ENCODE measurements around the gene FAM187B.
A peak's percentile ranks its signal among the peaks of the same experiment; 100 is the strongest.

FAM187B gene

DNA sequence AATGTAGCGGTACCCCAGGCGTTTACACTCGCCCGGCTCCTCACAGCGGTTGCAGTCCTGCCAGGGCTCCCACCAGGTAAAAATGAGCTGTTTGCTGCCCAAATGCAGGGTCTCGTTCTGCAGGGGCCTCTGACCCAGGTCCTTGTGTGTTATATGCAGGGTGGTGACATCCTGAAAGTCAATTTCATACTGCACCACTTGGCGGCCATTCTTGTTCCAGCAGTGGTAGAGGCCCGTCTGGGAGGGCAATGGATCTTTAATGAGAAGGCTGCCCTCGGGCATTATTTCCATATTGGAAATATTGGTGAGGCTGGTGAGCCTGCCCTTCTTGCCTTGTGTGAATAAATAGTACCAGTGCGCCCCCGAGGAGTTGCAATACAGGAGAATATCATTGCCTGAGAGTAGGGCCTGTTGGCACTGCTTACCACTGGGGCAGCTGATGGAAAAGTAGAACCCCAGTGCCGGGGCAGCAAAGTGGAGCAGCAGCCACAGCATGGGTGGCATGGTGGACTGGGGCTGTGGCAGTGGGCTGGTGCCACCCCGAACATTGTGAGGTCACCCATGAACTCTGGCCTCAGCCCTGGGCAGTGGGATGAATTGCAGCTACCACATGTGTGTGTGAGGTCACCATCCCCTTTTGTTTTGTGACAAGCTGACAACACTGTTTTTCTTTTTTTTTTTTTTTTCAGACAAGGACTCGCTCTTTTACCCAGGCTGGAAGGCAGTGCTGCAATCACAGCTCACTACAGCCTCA is at the start of gene FAM187B:
Gene FAM187B, minus strand, starts transcription at position 563 of the 754 bp plus-strand sequence. Its CDS starts 59 bp downstream, at position 504.
- no peak for DNase-seq

DNA sequence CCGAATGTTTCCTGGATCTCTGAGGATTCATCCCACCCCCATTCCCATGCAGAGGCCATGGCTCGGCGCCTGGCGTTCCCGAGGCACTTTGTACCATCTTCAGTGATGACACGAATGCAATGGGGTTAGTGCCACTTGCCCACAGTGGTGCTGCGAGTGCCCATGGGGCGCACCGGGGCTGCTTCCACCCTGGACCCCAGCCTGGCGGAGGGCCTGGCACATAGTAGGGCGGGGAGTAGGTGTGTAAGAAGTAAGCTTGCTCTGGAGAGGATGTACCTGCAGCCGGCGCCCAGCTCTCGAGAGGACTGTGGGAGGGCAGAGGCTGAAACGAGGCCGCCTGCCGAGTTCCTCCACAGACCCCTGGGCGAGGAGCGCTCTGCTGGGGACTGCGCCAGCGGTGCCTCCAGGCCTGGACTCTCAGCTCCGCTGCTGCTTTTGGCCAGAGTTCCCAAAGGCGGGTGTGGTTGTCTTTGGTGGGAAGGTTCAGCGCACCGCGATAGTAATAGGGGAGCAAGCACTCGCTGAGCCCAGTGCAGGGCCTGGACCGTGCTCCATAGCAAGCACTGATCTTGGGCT is 48.3 kb upstream of the FAM187B start:
- DNase-seq, result no peak

DNA sequence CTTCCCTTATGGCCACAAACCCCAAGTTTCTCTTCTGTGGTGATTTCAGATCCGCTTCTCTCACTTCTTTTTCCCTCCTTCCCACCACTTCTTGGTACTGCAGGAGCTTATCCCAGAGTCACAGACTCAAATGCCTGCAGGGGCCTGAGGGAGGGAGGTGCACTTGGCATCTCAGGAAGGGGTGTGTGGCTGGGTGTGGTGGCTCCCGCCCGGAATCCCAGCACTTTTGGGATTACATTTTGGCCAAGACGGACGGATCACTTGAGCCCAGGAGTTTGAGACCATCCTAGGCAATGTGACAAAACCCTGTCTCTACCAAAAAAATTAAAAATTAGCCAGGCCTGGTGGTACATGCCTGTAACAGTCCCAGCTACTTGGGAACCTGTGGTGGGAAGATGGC is 45.8 kb upstream of the FAM187B start:
- no peak for DNase-seq

DNA sequence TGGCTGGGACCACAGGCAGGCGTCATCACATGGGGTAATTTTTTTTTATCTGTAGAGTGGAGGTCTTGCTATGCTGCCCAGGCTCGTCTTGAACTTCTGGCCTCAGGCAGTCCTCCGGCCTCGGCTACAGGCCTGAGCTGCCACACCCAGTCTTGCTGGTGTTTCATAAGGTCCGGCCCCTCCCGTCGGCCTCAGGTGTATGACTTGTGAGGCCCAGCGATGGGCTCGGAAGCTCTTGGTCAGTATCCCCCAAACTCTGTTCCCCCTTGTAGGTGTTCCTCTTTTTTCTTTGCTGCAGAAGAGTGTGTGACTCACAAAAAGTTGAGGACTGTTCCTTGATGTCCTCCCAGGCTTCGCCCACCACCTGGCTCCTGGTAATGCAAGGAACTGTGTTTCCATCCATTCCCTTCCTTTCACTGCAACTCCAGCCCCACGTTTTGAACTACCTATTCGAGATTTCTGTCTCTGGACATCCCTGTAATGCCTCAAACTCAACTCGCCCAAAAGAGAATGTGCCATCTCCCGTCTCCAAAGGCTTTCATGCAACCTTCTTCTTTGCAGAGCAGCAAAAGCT is 45.2 kb upstream of the FAM187B start:
- no peak for DNase-seq

DNA sequence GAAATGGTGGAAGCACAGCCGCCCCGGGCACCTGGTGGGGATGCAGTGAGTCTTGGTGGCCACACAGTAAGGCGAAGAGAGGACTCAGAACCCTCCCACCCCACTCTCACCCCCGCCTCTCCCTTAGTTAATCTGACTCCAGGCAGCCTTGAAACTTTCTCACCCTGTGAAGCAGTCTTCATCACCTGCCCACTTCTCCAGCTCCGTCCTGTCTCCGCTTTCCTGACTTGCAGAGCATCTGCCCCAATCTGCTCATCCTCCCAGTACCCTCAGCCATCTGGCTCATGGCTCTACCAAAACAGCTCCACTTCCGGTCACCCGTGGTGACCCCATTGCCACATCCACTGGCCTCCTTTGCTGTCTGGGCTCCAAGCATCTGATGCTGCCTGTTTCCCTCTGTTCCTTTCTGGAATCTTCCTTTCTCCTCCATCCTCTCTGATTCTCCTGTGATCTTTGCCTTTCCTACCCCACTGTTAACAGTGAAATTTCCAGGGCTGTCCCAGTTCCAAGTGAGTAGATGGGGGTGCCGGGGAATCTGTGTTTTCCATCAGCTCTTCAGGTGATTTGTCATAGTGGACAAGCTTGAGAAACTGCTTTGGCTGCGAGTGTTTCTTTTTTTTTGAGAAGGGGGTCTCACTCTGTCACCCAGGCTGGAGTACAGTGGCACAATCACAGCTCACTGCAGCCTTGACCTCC is 44.6 kb upstream of the FAM187B start:
- no peak for DNase-seq

DNA sequence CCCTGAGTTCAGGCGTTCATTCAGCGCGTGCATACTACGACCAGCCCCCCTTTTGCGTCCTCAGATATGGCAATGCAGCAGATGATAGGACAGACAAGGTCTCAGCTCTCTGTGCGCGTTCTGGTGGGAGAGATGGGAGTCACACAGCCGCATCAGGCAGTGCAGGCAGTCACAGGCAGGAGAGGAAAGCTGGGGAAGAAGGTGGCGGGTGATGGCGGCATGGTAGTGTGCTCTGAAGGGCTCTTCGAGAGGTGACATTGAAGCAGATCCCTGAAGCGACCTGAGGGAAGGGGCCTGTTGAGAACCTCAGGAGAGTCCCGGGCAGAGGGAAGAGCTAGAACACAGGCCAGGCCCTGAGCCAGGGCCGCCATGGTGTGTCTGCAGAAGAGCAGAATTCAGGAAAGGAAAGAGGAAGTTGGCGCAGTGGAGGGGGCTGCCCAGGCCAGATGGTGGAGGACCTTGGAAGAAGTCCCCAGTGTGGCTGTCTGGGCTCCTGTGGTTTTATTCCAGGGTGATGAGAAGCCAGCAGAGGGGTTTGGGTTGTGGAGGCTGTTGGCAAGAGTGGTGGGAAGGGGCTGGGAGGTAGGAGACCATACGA is 43.7 kb upstream of the FAM187B start:
- DNase-seq, result no peak

DNA sequence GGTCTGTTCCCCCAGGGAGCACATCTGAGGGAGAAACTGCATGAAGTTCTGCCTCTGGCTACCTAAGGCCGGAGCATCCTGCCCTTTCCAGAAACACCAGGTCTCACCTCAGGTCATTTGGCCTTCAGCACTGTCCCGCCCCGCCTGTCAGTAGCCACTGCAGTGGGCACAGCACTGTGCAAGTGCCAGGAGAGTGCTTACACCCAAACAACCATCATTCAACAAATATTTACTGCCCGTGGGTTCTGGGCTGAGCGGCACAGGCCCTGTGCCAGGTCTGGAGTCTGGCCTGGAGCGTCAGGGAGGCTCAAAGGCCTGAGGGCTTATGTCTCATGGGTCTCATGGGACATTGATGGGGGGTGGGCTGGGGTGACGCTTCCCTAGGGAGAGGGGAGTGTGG is 43.0 kb upstream of the FAM187B start:
- DNase-seq, result no peak

DNA sequence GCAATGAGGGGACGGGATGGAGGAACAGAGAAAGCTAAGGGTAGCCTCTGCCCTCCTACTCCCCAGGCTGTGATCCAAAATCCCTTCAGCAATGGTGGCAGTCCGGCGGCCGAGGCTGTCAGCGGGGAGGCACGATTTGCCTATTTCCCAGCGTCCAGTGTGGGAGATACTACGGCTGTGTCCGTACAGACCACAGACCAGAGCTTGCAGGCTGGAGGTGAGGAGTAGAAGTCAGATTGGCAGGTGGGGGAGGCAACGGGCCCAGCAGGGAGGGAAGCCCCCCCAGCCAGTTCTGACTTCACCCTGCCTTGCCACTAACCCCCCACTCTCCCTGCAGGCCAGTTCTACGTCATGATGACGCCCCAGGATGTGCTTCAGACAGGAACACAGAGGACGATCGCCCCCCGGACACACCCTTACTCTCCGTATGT is 41.9 kb upstream of the FAM187B start:
- DNase-seq, result no peak

DNA sequence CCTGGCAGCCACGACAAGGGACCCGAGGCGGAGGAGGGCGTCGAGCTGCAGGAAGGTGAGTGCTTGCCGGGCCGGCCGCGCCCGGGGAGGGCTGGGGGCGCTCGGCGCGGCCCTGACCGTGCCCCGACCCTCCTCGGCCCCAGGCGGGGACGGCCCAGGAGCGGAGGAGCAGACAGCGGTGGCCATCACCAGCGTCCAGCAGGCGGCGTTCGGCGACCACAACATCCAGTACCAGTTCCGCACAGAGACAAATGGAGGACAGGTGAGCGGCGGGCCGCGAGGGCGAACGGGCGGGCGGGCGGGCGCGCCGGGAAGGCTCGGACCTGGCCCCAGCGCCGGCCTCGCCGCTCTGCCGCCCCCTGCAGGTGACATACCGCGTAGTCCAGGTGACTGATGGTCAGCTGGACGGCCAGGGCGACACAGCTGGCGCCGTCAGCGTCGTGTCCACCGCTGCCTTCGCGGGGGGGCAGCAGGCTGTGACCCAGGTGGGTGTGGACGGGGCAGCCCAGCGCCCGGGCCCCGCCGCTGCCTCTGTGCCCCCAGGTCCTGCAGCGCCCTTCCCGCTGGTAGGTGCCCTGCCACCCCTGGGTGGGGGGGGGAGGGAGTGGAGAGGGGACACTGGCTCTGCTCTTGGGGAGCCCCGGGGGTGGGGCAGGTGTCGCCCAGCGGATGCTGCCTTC is 41.0 kb upstream of the FAM187B start:
- peak; percentile 28 for DNase-seq

DNA sequence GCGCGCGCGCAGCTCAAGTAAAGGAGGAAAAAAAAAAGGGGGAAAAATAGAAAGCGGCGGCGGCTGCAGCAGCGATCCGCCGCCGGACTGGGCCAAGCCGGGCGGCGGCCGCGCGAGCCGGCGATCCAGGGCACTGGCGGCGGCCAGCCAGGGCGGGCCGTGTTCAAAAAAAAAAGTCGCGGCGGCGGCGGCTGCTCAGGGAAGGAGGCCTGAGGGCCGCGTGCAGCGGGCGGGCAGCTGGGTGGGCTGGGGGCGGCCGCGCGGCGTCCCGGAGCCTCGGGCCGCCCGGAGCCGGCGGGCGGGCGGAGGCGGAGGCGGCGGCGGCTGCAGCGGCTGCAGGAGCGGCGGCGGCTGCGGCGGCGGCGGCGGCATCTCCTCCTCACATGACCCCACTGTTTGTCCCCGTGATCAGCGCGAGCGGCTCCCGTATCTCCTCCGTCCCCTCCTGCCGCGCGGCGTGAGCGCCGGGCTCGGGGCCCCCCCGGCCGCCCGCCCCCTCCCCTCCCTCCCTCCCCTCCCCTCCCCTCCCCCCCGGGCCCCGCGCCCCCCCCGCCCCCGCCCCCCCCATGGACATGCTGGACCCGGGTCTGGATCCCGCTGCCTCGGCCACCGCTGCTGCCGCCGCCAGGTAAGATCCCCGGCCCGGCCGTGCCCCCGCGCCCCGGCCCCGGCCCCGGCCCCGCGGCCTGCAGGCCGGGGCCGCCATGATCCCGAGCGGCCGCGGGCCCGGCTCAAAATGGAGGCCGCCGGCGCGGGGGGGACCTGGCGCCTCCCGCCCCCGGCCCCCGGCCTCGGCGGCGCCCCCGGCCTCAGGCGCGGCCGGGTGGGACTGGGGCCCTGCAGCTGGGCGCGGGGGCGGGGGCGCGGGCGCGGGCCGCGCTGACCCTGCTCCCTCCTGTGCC is 40.2 kb upstream of the FAM187B start, which contains the start of gene USF2:
Gene USF2, plus strand, starts transcription at position 427 of the 902 bp plus-strand sequence. Its CDS starts 140 bp downstream, at position 567.
- DNase-seq, result peak; percentile 52

DNA sequence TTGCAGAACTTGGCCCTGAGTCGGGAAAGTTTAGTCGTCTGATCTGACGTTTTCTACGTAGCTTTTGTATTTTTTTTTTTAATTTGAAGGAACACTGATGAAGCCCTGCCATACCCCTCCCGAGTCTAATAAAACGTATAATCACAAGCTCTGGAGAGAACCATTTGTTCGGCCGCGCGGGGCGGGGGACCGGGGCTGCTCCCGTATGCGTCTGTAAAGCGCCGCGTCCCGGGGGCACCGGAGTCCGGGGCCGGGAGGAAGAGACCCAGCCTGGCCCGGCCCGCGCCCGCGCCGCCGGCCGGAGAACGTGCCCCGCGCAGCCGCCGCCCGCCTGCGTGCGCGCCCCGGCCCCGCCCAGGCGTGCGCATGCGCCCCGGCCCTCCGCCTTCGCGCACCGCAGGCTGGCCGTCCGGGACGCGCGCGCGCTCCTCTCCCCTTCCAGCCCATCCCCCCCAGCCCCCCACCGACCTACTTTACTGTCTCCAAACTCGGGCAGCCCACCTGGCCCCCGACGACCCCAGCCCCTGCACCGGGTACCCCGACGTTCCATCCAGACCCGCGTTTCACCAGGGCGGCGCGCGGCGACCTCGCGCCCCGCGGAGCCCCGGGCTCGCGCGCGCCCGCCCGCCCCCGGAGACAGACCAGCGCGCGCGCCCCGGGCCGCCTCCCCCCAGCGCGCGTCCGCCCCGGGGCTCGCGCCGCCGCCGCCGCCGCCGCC is 39.4 kb upstream of the FAM187B start:
- no peak for DNase-seq

DNA sequence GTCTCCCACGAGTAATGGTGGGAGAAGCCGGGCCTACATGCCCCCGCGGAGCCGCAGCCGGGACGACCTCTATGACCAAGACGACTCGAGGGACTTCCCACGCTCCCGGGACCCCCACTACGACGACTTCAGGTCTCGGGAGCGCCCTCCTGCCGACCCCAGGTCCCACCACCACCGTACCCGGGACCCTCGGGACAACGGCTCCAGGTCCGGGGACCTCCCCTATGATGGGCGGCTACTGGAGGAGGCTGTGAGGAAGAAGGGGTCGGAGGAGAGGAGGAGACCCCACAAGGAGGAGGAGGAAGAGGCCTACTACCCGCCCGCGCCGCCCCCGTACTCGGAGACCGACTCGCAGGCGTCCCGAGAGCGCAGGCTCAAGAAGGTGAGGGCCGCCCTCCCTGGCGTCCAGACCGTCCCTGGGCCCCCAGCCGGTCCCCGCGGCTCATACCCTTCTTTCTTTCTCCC is 38.8 kb upstream of the FAM187B start:
- no peak for DNase-seq

DNA sequence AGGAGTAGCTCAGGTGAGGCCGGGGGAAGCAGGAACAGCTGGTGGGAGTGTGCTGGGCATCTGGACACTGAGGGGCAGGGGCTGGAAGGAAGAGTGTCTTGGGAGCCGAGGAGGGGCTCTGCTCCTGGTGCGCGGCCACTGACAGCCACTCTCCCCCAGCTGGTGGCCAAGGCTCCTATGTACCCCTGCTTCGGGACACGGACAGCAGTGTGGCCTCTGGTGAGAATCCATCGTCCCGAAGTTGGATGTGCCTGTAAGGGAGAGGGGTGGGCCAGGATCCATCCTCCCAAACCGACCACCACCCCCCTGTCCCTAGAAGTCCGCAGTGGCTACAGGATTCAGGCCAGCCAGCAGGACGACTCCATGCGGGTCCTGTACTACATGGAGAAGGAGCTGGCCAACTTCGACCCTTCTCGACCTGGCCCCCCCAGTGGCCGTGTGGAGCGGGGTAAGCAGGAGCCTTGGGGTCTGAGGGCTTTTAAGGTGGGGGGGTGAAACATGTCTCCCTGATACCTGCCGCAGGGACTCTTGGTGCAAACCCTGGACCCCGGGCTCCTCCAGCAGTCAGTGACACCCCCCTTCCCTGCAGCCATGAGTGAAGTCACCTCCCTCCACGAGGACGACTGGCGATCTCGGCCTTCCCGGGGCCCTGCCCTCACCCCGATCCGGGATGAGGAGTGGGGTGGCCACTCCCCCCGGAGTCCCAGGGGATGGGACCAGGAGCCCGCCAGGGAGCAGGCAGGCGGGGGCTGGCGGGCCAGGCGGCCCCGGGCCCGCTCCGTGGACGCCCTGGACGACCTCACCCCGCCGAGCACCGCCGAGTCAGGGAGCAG is 38.2 kb upstream of the FAM187B start:
- DNase-seq, result no peak

DNA sequence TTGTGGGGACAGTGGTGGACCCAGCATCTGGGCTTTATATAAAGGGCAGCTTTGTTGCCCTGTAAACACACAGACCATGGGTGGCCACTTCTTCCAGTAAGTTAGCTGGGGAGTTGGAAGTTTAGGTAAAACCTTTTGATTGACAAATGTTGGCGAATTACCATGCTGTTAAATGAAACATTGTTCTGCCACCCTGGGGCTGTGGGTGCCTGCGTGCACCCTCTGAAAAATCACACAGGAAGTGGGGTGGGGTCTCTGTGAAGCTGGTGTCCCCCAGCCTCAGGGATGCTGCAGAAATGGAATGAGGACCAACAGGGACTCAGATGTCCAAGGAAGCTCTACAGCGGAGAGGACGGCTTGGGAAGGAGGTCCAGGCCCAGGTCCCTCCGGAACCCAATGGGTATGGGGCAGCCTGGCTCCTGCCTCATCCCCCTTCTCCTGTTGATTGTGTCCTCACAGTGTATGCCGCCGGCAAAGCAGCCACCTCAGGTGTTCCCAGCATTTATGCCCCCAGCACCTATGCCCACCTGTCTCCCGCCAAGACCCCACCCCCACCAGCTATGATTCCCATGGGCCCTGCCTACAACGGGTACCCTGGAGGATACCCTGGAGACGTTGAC is 37.5 kb upstream of the FAM187B start:
- DNase-seq, result no peak

DNA sequence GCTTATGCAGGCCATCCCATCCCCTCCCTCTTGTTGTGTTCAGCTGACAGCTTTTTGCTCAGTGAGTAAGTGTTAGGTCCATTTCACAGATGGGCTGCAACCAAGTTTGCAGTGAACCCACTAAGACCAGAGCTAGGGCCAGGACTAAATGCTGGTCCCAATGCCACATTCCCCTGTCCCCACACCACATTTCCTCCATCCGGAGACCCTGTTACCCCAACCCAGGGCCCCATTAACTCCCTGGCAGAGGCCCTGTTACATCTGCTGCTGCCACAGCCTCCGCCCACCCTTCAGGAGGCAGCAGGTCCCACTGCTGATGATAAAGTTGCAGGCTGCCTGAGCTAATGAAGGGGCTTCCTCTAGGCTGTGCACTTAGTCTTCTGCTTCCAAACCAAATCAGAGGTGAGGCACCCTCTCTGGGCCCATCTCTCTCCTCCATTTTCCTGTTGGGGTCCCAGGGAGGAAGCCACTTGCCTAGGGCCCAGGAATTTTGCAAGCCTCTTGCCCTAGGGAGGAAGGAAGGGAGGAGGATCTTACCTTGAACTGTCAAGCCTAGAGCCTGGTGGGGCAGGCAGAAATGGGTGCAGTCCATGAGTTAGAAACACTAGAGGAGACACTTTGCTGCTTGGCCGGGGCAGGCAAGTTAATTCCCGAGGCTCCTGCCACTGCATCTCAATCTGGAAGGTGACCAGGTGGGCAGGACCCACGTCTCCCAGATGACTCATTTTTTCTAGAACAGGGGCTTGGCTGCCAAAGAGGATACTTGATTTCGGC is 36.8 kb upstream of the FAM187B start:
- no peak for DNase-seq

DNA sequence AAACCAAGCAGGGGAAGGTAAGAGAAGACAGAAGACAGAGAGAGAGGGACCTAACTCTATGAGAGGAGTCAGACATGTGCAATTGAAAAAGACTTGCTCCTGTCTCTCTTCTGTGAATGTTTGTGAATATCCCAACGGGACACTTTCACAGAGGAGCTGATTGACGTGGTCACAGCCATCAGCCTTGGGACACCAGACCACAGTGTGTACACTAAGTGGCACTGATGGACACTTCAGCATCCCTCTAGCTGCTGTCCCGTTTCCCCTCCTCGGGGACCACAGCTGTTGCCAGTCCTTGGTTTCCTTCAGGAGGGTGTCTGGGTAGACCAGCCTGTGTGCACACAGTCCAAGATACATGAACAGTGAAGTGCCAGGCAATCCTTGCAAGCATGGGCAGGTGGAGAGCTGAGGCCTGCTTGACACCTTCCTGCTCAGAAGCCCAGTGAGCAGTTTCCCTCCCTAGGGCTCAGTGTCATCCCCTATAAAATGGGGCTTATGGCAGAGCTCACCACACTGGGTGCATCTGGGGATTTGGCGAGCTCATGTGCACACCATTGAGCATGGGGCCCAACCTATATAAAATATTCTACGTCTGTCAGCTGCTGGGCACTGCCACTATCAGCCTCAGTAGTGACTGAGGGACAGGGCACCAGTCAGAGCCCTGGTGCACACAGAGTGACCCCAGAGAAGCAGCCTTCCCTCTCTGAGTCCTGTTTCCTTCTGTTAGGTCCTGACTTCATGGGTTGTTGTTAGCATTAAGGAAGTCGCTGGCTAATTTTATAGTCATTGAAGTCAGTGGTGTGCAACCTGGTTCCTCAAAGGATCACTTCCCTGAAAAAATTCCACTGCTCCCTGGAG is 36.0 kb upstream of the FAM187B start:
- DNase-seq, result no peak

DNA sequence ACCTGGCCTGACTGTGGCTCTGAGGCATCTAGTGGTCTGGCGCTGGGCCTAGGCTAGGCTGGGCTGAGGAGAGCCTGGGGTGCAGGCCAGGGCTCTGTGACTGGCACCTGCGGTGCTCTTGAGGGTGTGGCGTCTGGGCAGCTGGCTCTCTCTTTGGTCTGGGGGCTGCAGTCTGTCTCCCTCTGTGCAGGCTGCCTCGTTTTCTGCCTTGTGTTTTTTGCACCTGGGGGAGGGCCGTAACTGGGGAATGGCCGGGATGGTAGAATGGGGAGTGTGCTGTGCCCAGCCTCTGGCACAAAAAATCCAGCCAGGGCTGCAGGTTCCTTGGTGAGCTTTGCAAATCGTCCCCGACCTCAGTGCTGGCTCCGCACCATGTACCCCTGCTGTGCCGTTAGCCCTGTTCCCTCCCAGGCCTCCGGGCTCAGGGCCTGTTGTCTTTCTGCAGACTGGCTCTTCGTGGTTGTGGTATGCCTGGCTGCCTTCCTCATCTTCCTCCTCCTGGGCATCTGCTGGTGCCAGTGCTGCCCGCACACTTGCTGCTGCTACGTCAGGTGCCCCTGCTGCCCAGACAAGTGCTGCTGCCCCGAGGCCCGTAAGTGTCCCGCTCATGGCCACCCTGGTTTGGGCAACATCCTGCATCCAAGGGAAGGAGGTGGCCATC is 33.7 kb upstream of the FAM187B start:
- no peak for DNase-seq
